ENCODE results near the gene ASIC3.
A peak's percentile ranks its signal among the peaks of the same experiment; 100 is the strongest.

The ASIC3 gene

DNA sequence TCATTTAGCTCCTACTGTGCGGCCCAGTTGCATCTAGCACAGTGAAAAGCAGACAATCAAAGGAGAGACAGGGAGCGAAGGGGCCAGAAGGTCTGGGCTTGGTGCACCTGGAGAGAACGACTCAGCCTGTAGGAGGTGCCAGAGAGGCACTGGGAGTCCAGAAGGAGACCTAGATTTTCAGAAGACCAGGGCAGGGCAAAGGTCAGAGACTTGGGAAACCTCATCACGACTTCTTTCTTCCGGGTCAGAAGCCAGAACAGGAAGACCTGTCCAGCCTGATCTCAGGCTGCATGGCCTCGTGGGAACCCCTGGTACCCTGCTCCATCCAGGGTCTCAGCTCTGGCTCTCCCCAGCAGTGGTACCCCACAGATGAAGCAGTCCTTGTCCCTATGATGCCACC, 43.1 kb downstream of the ASIC3 start:
- peaks cover 11% of the 10 kb centered on the region for H3K4me1 ChIP-seq (ENCODE audit: control insufficient read depth, low read depth, low read length)
- peaks cover 26% of the 10 kb centered on the region for H3K79me2 ChIP-seq (ENCODE audit: control insufficient read depth, insufficient read depth, low read length)
- H3K36me3 ChIP-seq (ENCODE audit: control insufficient read depth, insufficient read depth, low read length) = peaks cover 2% of the 10 kb centered on the region
- whole genome bisulfite sequencing (ENCODE audit: extremely low coverage, insufficient coverage, low lambda C conversion rate) = no CpG with 5 or more reads among the region's 6 CpGs
- no peak overlapping the region for H2BK120ac ChIP-seq (ENCODE audit: low read depth, low read length)
- H3K9ac ChIP-seq (ENCODE audit: low read length) = no peak overlapping the region
- H3K4me2 ChIP-seq (ENCODE audit: low read length) = no peak overlapping the region
- H2BK5ac ChIP-seq (ENCODE audit: low read length) = no peak overlapping the region
- H2BK15ac ChIP-seq (replicated peaks; ENCODE audit: low read depth) = no peak overlapping the region
- H3K56ac ChIP-seq (ENCODE audit: low read length) = no peak overlapping the region
- H3K27me3 ChIP-seq (ENCODE audit: insufficient read depth, low read length, poor library complexity) = no peaks in the 10 kb centered on the region
- no peak overlapping the region for H2AK5ac ChIP-seq (ENCODE audit: low read length)
- no peak overlapping the region for H4K8ac ChIP-seq (ENCODE audit: low read depth, low read length)
- peak; percentile 70 for DNase-seq
- H4K5ac ChIP-seq (ENCODE audit: low read length) = no peak overlapping the region
- no peak overlapping the region for H3K27ac ChIP-seq (ENCODE audit: low read depth, low read length)
- no peak overlapping the region for H3K4me3 ChIP-seq (ENCODE audit: low read length)
- H3K18ac ChIP-seq (ENCODE audit: low read length) = no peak overlapping the region
- H3K4ac ChIP-seq (ENCODE audit: low read depth, low read length) = no peak overlapping the region
- H3K23ac ChIP-seq (ENCODE audit: low read length) = no peak overlapping the region
- peaks cover 45% of the 10 kb centered on the region for H3K79me1 ChIP-seq (ENCODE audit: low read length)

DNA sequence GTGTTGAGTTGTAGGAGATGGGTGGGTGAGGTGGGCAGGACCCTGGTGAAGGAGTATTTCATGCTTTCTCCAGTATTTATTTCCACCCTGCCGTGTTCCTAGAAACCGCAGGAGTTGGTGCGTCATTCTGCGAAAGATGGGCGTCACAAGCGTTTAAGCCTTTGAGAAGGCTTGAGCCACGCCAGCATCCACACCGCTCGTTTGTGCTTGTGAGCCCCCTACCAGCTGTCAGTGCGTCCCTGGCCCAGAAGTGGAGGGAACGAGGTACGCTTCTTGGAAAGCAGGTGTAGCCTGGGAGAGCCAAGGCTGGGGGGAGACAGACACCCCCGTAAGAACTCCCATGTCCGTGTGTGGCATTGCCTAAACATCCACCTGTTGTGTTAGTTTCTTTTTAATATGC, 43.7 kb downstream of the ASIC3 start:
- peaks cover 26% of the 10 kb centered on the region for H3K79me2 ChIP-seq (ENCODE audit: control insufficient read depth, insufficient read depth, low read length)
- H2BK15ac ChIP-seq (replicated peaks; ENCODE audit: low read depth) = no peak overlapping the region
- no peak overlapping the region for H3K23ac ChIP-seq (ENCODE audit: low read length)
- no peak overlapping the region for H4K5ac ChIP-seq (ENCODE audit: low read length)
- H4K8ac ChIP-seq (ENCODE audit: low read depth, low read length) = no peak overlapping the region
- no peak overlapping the region for H3K4me3 ChIP-seq (ENCODE audit: low read length)
- H3K36me3 ChIP-seq (ENCODE audit: control insufficient read depth, insufficient read depth, low read length) = peaks cover 2% of the 10 kb centered on the region
- H3K4me1 ChIP-seq (ENCODE audit: control insufficient read depth, low read depth, low read length) = peaks cover 11% of the 10 kb centered on the region
- WGBS (ENCODE audit: extremely low coverage, insufficient coverage, low lambda C conversion rate) = no CpG with 5 or more reads among the region's 14 CpGs
- H2AK5ac ChIP-seq (ENCODE audit: low read length) = no peak overlapping the region
- no peaks in the 10 kb centered on the region for H3K27me3 ChIP-seq (ENCODE audit: insufficient read depth, low read length, poor library complexity)
- no peak overlapping the region for H2BK120ac ChIP-seq (ENCODE audit: low read depth, low read length)
- no peak overlapping the region for H2BK5ac ChIP-seq (ENCODE audit: low read length)
- H3K79me1 ChIP-seq (ENCODE audit: low read length) = peaks cover 45% of the 10 kb centered on the region
- H3K9ac ChIP-seq (ENCODE audit: low read length) = no peak overlapping the region
- DNase-seq = no peak
- H3K18ac ChIP-seq (ENCODE audit: low read length) = no peak overlapping the region
- H3K4me2 ChIP-seq (ENCODE audit: low read length) = no peak overlapping the region
- no peak overlapping the region for H3K4ac ChIP-seq (ENCODE audit: low read depth, low read length)
- H3K56ac ChIP-seq (ENCODE audit: low read length) = no peak overlapping the region
- no peak overlapping the region for H3K27ac ChIP-seq (ENCODE audit: low read depth, low read length)

GRCh38 chr7:151093748-151094147, 45.4 kb downstream of the ASIC3 start:
- Histone ChIP-seq H3K27me3 (ENCODE audit: insufficient read depth, low read length, poor library complexity) (no peaks in the 10 kb centered on the region), H3K79me2 (ENCODE audit: control insufficient read depth, insufficient read depth, low read length) (peaks cover 24% of the 10 kb centered on the region), H3K79me1 (ENCODE audit: low read length) (peaks cover 41% of the 10 kb centered on the region), H2BK120ac (ENCODE audit: low read depth, low read length) (no peak overlapping the region), H4K5ac (ENCODE audit: low read length) (no peak overlapping the region), H3K36me3 (ENCODE audit: control insufficient read depth, insufficient read depth, low read length) (peaks cover 2% of the 10 kb centered on the region), H3K23ac (ENCODE audit: low read length) (no peak overlapping the region), H3K56ac (ENCODE audit: low read length) (no peak overlapping the region), H3K4me1 (ENCODE audit: control insufficient read depth, low read depth, low read length) (peaks cover 9% of the 10 kb centered on the region), H3K4me2 (ENCODE audit: low read length) (no peak overlapping the region), H3K27ac (ENCODE audit: low read depth, low read length) (no peak overlapping the region), H2BK15ac (replicated peaks; ENCODE audit: low read depth) (no peak overlapping the region), H3K18ac (ENCODE audit: low read length) (no peak overlapping the region), H3K4ac (ENCODE audit: low read depth, low read length) (no peak overlapping the region), H3K9ac (ENCODE audit: low read length) (no peak overlapping the region), H4K8ac (ENCODE audit: low read depth, low read length) (no peak overlapping the region), H3K4me3 (ENCODE audit: low read length) (no peak overlapping the region), H2AK5ac (ENCODE audit: low read length) (no peak overlapping the region), H2BK5ac (ENCODE audit: low read length) (no peak overlapping the region)
- no CpG with 5 or more reads among the region's 6 CpGs for WGBS (ENCODE audit: extremely low coverage, insufficient coverage, low lambda C conversion rate)
- DNase-seq = no peak

- no peaks in the 10 kb centered on the region for H3K27me3 ChIP-seq (ENCODE audit: insufficient read depth, low read length, poor library complexity)
- no peak overlapping the region for H2AK5ac ChIP-seq (ENCODE audit: low read length)
- no peak overlapping the region for H2BK120ac ChIP-seq (ENCODE audit: low read depth, low read length)
- H3K79me2 ChIP-seq (ENCODE audit: control insufficient read depth, insufficient read depth, low read length) = peaks cover 23% of the 10 kb centered on the region
- no CpG with 5 or more reads among the region's 5 CpGs for WGBS (ENCODE audit: extremely low coverage, insufficient coverage, low lambda C conversion rate)
- H3K4me2 ChIP-seq (ENCODE audit: low read length) = no peak overlapping the region
- H3K27ac ChIP-seq (ENCODE audit: low read depth, low read length) = no peak overlapping the region
- peaks cover 39% of the 10 kb centered on the region for H3K79me1 ChIP-seq (ENCODE audit: low read length)
- no peak overlapping the region for H2BK15ac ChIP-seq (replicated peaks; ENCODE audit: low read depth)
- no peak overlapping the region for H2BK5ac ChIP-seq (ENCODE audit: low read length)
- no peak overlapping the region for H3K4ac ChIP-seq (ENCODE audit: low read depth, low read length)
- H3K36me3 ChIP-seq (ENCODE audit: control insufficient read depth, insufficient read depth, low read length) = peaks cover under 1% of the 10 kb centered on the region
- peaks cover under 1% of the 10 kb centered on the region for H3K4me1 ChIP-seq (ENCODE audit: control insufficient read depth, low read depth, low read length)
- no peak overlapping the region for H3K56ac ChIP-seq (ENCODE audit: low read length)
- no peak overlapping the region for H4K5ac ChIP-seq (ENCODE audit: low read length)
- no peak overlapping the region for H3K4me3 ChIP-seq (ENCODE audit: low read length)
- no peak overlapping the region for H3K23ac ChIP-seq (ENCODE audit: low read length)
- DNase-seq = no peak
- no peak overlapping the region for H4K8ac ChIP-seq (ENCODE audit: low read depth, low read length)
- H3K18ac ChIP-seq (ENCODE audit: low read length) = no peak overlapping the region
- no peak overlapping the region for H3K9ac ChIP-seq (ENCODE audit: low read length)
Observed at GRCh38 chr7:151094675-151095074, 46.3 kb downstream of the ASIC3 start.

- WGBS (ENCODE audit: extremely low coverage, insufficient coverage, low lambda C conversion rate) = no CpG with 5 or more reads among the region's 10 CpGs
- no peak overlapping the region for H4K8ac ChIP-seq (ENCODE audit: low read depth, low read length)
- H2BK120ac ChIP-seq (ENCODE audit: low read depth, low read length) = no peak overlapping the region
- H3K36me3 ChIP-seq (ENCODE audit: control insufficient read depth, insufficient read depth, low read length) = no peaks in the 10 kb centered on the region
- no peak overlapping the region for H3K18ac ChIP-seq (ENCODE audit: low read length)
- no peak overlapping the region for H3K9ac ChIP-seq (ENCODE audit: low read length)
- H3K4me3 ChIP-seq (ENCODE audit: low read length) = no peak overlapping the region
- H3K79me2 ChIP-seq (ENCODE audit: control insufficient read depth, insufficient read depth, low read length) = peaks cover 21% of the 10 kb centered on the region
- no peaks in the 10 kb centered on the region for H3K27me3 ChIP-seq (ENCODE audit: insufficient read depth, low read length, poor library complexity)
- no peak overlapping the region for H3K27ac ChIP-seq (ENCODE audit: low read depth, low read length)
- no peak overlapping the region for H4K5ac ChIP-seq (ENCODE audit: low read length)
- H3K79me1 ChIP-seq (ENCODE audit: low read length) = peaks cover 41% of the 10 kb centered on the region
- H2AK5ac ChIP-seq (ENCODE audit: low read length) = no peak overlapping the region
- H3K4ac ChIP-seq (ENCODE audit: low read depth, low read length) = no peak overlapping the region
- no peak overlapping the region for H2BK15ac ChIP-seq (replicated peaks; ENCODE audit: low read depth)
- no peak for DNase-seq
- H3K23ac ChIP-seq (ENCODE audit: low read length) = no peak overlapping the region
- no peak overlapping the region for H3K4me2 ChIP-seq (ENCODE audit: low read length)
- H3K4me1 ChIP-seq (ENCODE audit: control insufficient read depth, low read depth, low read length) = no peaks in the 10 kb centered on the region
- no peak overlapping the region for H3K56ac ChIP-seq (ENCODE audit: low read length)
- no peak overlapping the region for H2BK5ac ChIP-seq (ENCODE audit: low read length)
Observed at GRCh38 chr7:151095123-151095797, 46.9 kb downstream of the ASIC3 start.

All from mesendoderm (in vitro differentiated cells).